Stimulated activated CD8-positive, alpha-beta memory T cell treated with anti-CD3 and anti-CD28 coated beads, Interleukin-7, amount 100 ng/mL, for 1 hour (primary cell): ENCODE measurements around the gene CTAG1A.
"Not testable (repeated sequence)": the region's sequence is repeated elsewhere in the genome, so short reads cannot be mapped to it uniquely, and the experiment has no call there.

Experiments used
- DNase-seq, 2 donors: peaks; one replicate each; pipeline ENCODE4 v3.0.0-alpha.2; 2020; ENCODE audit warnings: low read depth in 2 of 2

Gene CTAG1A

DNA sequence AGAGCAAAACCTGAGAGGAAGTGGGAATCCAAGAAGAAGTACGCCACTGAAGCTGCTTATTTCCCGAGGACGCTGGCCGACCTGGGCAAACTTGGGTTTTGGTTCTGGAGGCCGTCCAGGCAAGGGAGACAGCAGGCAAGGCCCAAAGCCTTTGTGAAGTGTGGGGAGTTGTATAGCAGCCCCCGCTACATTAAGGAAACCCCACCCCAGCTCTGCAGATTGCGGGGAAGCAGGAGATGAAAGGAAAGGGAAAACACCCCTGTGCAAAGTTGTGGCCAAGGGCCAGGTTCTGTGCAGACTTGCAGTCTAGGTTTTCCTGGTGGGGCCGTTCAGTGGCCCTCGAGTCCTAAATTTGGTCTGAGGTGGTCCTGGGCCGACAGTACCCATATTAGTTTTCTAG, 11.9 kb upstream of the CTAG1A start:
- DNase-seq, result not testable (repeated sequence)

- not testable (repeated sequence) for DNase-seq
These were observed 9.9 kb upstream of the CTAG1A start for GRCh38 chrX:154575076-154575475.

GRCh38 chrX:154582994-154583393, 1.9 kb upstream of the CTAG1A start:
- DNase-seq, result not testable (repeated sequence)

- not testable (repeated sequence) for DNase-seq
These were observed 5.5 kb downstream of the CTAG1A start for GRCh38 chrX:154590415-154590814.

GRCh38 chrX:154592505-154592904, 7.6 kb downstream of the CTAG1A start:
- DNase-seq, result no peak

DNA sequence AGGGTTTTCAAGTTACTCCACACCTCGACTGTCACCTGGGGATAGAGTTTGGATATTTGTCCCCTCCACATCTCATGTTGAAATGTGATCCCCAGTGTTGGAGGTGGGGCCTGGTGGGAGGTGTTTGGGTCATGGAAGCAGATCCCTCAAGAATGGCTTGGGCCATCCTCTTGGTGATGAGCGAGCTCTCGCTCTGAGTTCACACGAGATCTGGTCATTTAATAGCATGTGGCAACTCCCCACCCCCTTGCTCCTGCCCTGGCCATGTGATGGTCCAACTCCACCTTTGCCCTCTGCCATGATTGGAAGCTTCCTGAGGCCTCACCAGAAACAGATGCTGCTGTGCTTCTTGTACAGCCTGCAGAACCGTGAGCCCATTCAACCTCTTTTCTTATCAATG, 8.3 kb downstream of the CTAG1A start:
- DNase-seq, result no peak

GRCh38 chrX:154594491-154594890, 9.6 kb downstream of the CTAG1A start:
- DNase-seq, result no peak

DNA sequence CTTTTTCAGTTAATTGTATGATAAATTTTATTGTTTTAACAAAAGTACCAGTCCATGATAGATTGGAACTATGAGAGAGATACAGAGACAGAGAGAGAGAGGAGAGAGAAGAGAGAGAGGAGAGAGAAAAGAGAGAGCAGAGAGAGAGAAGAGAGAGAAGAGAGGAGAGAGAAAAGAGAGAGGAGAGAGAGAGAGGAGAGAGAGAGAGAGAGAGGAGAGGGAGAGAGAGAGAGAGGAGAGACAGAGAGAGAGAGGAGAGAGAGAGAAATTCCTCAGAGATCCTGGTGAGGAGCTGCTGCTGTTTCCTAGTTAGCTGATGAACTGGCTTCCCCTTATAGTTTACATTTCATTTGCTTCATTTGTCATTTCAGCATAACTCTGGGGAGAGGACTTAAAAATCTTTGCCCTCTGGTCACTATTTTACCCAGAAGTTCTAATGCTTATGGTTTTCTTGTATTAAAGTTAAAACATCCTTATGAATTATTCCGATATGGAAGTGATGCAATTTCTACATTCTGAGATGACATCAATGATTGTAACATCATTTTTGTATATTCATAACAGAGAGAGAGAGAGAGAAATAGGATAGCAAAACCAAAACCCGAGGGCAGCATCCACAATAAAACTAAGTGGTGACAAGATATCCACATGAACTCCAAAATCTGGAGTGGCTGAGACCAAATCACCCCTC, 10.8 kb downstream of the CTAG1A start:
- no peak for DNase-seq

- DNase-seq, result no peak
These were observed 11.5 kb downstream of the CTAG1A start for GRCh38 chrX:154596290-154596929.

DNA sequence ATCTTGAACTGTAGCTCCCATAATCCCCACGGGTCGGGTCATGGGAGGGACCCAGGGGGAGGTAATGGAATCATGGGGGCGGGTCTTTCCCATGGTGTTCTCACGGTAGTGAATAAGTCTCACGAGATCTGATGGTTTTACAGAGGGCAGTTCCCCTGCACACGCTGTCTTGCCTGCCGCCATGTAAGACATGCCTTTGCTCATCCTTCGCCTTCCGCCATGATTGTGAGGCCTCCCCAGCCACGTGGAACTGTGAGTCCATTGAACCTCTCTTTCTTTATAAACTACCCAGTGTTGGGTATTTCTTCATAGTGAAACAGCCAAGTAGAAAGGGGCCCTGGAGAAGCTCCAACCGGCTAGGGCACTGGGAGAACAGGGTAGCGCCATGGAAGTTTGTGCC, 12.3 kb downstream of the CTAG1A start:
- DNase-seq, result no peak

DNA sequence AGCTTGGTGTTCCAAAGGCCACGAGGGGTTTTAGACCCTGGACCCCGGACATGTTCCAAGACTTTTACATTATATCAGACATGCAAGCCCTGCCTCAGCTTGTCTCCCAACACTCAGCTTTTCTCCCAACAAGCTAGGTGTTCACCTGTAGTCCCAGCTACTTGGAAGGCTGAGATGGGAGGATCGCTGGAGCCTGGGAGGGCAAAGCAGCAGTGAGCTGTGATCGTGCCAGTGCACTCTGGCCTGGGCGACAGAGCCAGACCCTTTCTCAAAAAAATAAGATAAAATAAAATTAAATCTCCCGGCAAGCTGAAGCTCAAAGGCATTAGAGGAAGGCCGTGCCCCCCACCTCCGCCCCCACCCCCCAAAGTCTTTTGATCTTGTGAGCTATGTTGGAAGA, 13.7 kb downstream of the CTAG1A start:
- no peak for DNase-seq

DNA sequence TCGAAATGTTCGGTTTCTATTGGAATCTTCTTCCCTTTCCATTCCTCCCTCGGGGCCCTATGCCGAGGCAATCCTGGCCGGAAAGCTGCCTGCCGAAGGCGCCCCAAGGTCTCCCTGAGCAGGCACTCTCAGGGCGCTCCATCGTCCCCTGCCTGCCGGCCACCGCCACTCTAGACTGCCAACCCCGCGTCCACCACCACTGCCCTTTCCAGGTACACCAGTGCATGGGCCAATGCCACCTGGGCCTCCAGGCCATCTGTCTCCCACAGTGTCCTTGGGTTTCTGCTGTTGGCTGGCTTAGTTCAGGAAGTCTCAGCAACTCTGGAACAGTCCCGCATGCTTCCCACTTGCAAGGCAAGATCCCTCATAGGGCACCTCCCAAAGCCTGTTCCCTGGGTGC, 14.6 kb downstream of the CTAG1A start:
- no peak for DNase-seq

GRCh38 chrX:154600759-154601374, 15.9 kb downstream of the CTAG1A start:
- DNase-seq, result no peak

DNA sequence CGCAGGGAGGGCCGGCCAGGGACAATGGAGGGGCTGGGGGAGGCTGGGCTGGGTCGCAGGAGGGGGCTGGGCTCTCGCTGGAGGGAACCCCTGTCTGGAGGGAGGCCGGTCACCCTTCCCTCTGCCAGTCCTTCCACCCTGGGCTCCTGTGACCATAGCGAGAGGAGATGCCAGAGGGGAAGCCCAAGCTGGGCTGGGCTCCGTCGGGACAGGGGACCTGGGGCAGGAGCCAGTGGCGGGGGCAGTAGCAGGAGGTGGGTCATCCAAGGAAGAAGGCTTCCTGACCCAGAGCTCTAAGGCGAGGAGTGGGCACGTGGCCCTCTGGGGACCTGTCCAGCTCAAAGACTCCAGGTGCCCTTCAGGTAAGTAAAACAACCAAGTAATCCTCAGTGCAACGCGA, 17.3 kb downstream of the CTAG1A start:
- DNase-seq, result no peak

GRCh38 chrX:154602766-154603437, 18.0 kb downstream of the CTAG1A start:
- DNase-seq, result no peak

DNA sequence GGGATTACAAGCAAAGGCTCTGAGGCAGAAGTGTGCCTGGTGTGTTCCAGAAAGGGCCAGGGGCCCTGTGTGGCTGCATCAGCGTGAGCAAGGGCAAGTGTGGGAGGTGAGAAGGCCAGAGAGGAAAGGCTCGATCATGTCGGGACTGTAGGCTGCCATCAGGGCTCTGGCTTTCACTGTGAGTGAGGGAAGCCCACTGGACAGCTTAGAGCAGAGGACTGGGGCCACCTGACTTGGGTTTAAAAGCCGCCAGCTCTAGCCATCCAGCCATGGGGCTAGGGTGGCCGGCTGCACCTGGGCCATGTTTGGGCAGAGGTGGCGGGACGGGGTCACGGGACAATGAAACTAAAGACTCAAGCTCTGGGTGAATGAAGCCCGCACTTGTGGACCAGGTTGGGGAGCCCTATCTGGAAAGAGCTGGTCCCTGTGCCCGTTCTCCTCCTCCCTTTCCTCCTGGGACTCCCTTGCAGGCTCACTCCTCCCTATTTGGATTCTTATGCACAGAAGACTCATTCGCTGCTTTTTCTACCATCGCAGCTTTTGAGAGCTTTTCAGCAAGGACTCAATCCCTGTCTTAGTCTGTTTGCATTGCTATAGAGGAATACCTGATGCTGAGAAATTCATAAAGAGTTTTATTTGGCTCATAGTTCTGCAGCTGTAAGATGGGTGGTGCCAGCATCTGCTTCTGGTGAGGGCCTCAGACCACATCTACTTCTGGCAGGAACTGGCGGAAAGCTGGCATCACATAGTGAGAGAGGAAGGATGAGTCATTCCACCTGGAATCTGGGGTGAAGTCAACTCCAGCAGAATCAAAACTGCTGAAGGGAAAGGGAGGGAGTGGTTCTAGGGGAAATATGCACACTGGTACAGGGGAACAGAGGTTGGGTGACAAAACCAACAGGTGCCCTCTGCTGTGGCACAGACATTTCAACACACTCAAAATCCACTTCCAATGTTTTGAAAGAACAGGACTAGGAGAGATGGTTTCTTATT, 18.8 kb downstream of the CTAG1A start:
- no peak for DNase-seq

DNA sequence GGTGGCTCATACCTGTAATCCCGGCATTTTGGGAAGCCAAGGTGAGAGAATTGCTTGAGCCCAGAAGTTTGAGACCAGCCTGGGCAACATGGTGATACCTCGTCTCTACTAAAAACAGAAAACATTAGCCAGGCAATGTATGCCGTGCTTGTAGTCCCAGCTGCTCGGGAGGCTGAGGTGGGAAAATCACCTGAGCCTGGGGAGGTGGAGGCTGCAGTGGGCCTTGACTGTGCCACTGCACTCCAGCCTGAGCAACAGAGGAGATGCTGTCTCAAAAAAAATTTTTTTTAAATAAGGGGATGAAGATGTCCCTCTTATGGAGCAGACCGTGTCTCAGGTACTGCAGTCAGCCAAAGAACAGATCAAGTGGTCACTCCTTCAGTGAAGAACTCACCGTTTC, 20.6 kb downstream of the CTAG1A start:
- no peak for DNase-seq

DNA sequence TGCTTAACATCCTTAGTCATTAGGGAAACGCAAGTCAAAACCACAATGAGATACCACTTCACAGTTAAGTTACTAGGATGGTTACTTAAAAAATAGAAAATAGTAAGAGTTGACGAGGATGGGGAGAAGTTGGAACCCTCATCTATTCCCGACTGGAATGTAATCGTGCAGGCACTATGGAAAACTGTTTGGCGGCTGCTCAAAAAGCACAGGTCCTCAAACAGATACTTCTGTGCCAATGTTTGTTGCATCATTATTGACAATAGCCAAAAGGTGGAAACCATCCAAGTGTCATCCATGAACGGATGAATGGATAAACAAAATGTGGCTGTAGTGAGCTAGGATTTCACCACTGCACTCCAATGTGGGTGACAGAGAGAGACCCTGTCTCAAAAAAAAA, 22.4 kb downstream of the CTAG1A start:
- no peak for DNase-seq

DNA sequence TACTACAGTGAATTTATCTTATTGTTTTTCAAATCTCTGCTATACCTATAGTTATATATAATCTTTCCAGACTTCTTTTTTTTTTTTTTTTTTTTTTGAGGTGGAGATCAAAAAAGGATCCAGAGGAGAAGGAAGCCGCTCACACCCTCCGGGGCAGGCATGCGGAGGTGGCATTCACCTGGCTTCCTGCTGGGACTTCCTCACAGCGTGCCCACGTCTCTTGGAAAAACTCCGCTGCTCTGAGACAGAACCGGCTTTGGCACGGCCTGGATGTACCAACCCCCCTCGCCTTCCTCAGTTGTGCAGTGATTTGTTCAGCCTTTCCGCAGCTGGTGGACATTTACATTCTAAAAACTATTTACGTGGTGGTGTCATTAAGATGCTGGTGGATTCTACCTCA, 23.0 kb downstream of the CTAG1A start:
- not testable (repeated sequence) for DNase-seq

DNA sequence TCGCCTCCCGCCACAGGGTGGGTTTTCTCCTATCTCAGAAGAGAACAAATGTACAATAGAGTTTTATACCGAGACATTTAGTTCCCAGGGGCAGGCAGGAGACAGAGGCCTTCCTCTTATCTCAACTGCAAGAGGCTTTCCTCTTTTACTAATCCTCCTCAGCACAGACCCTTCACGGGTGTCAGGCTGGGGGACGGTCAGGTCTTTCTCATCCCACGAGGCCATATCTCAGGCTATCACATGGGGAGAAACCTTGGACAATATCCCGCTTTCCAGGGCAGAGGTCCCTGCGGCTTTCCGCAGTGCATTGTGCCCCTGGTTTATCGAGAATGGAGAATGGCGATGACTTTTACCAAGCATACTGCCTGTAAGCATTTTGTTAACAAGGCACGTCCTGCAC, 23.9 kb downstream of the CTAG1A start:
- DNase-seq, result not testable (repeated sequence)

GRCh38 chrX:154611146-154611545, 26.2 kb downstream of the CTAG1A start:
- not testable (repeated sequence) for DNase-seq
